Fibroblast of peridontal ligament (primary cell): Measurements from ENCODE around the gene CCL4.

Source experiments
- DNase-seq: peaks from one replicate; pipeline ENCODE4 v3.0.0-alpha.2; 2010; ENCODE audit errors: extremely low read depth

Gene CCL4

DNA sequence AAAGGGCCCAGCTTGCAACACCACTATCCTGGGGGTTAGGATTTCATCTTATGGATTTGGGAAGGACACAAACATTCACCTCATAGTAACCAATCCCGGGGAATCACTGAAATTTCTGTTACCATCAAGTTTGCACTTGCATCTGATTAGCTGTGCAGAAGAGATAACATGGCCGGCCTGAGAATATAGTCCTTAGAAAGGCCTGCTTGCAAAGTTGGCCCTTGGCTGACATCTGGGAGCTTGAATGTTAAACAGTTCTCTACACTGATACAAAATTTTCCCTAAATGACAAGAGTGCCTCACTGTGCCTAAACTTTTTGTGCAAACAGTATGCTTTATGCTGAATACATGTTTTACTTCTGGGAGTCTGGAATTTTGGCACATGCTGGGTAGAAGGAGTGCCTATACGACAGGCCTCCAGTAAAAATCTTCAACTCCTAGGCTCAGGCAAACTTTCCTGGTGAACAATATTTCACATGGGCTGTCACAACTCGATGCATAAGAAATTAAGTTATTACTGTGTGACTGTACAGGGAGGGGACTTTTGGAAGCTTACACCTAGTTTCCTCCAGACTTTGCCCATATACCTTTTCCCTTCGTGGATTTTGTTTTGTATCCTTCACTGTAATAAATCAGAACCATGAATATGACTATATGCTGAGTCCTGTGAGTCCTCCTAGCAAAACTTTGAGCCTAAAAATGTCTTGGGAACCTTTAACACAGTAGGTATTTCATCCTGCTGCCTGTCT is 41.5 kb downstream of the CCL4 start:
- no peak for DNase-seq

DNA sequence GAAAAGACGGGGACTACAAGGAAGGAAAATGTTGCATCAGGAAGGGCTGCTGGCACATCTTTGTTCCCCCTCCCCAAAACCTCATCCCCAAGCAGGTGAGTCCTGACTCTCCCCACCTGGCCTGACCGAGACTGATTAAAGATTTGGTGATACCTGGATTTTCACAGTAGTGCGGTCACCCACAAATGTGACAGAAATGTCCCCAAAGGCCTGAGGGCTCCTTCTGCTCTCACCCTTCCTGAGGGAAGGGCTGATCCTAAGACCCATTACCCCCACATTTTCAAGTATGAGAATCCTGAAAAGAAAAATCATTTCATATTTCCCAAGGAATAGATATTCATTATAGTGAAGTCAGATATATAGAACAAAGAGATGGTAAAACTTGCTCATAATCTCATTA is 44.0 kb downstream of the CCL4 start:
- no peak for DNase-seq

DNA sequence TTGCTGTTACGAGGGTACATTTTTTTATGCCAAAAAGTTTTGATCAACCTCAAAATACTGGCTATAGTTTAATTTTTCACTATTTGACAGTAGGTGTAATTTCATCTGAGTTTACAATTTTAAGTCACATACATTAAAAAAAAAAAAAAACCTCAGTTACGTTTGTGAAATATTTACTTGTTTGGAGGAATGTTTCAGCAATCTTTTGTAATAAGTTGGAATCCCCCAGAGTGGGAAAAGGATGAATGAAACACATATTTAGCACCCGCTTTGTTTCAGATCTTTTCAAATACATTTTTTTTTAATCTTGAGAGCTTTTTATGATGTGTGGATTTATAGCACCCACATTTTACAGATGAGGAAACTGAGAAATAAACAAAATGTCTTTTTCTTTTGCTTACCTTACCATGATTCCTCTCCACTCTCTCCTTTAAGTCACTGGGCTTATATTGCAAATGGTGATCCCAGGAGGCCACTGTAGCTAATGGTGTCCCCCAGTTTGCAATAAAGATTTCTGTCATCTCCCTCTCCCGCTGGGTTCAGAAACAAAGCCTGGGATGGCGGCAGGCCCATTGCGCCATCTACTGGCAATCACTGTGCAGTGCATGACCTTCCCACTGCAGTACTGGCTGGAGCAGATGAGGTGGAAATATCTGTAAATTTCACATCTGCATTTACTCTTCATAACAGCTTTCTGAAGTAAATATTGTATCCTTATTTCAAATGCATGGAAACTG is 45.1 kb downstream of the CCL4 start:
- DNase-seq, result peak; percentile 56

DNA sequence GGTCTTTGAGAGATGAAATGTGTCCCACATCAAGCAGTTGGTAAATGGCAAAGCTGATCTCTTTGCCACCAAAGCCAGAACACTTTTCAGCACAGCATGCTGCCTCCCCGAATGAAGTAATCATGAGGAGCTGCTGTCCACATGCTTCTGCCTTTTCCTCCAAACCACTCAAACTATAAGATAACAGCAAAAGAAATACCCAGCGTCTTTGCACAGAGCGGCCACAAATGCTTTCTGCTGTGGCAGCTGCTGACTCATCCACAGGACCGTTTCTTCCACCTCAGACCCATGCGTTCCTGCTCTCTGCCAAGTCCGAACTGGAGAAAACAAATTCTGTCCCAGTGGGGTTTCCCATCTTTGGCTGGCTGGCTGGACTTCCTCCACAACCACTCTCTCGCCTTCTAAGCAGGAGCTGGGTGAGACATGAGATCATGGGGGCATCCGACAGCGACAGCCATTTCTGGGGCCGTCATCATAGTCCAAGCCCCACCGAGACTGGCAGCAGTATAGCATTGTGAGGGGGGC is 45.7 kb downstream of the CCL4 start:
- DNase-seq, result peak; percentile 53

DNA sequence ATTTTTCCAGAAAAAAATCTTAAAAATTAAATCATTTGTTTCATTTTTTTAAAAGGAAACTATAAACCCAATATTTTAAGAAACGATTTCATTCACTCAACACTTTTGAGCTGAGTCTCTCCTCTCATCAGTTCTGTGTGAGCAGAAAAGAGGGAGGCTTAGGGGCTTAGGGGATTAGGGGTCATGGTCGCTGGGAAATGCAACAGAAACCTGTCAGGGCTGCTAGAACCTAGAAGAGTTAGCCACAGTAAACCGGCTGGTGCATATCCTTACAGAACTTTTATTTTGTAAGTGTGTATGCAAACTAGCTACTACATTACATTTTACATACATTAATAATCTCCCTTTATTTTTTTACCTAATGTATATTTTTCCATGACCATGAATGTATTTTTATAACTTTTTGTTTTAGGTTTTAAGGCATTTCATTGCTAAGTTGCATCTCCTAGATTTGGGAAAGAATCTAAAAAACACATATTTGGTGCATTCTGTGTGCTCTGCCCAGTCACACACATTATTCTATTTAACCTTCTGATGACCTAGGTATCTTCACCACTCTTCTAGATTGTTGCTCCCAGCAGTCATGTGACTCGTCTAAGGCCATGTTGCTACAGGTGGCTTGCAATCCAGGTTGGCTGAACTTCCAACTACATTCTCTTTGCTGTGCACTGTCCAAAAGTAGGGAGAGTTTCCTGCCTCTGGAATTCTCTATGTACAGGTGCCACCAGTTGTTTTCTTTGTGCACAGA is 48.4 kb downstream of the CCL4 start:
- DNase-seq, result no peak

DNA sequence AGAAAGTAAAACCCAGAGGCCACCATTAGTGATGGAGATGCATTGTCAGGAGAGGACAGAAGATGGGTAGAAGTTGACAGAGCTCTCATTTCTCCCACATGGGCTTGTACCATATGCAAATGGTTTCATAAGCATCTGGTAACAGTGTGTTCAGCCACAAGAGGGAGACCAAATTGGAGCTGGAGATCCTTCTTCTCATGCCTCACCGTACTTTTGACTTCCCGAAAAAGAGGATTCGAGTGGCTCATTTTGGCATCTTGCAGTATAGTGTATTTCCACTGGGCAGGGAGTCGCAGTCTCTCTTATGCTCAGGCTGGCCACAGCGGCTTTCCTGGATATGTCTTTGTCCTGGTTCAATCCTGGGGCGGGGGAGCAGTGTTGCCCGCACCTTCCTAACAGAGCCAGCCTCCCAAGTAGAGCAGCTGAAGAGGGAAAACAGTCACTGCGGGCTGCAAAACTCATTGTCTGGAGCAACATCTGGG is 49.1 kb downstream of the CCL4 start:
- peak; percentile 38 for DNase-seq

DNA sequence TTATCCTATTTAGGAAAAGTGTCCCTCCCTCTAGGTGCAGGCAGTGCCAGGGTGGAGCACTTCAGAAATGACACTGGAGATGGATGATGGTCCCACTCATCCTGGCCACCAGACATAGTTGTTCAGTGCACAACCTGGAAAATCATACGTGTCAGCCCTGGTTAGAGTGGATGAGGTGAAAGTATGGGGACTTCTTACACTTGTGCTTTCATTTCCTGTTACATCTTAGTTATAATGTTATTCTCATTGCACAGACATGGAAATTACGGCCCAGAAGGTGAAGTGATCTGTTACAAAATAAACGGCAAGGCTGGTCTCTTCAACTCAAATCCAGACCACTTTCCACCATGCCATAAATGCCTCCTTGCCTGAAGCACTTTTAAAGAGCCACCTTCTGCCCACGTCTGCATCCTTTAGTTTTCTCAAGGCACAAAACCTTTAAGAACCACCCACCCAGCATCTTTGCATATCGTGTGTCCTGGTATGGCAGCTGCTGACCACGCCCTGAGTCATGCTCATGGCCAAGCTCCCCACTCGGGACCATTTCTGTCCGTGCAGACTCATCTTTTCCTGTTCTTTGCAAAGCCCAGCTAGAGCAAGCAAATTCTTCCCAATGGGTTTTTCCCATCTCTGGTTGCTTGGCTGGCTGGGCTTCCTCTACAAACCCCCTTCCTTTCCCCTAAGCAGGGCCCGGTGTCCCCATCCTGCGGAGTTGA is 50.4 kb downstream of the CCL4 start:
- no peak for DNase-seq
